Measurements from ENCODE around the gene CCDC91. TPM values are rescaled to one million over a fixed set of nuclear protein-coding genes. Genes with fewer than 3 reads are reported as not detected.

CCDC91 gene
- total and polyA plus RNA-seq, 2 donors (not counting 1 experiment from before 2014, with no cell fraction given) = 23.9 to 47.6 TPM

- H3K9me3 ChIP-seq (ENCODE audit: control insufficient read depth, insufficient read depth, low read depth, low read length) = no peaks in the 10 kb centered on the region
- no peak overlapping the region for H3K27ac ChIP-seq (ENCODE audit: insufficient read depth, low read length)
- DNase-seq (ENCODE audit: low read depth in 2 of 2) = no peak
- TF ChIP-seq, protein P1, sequence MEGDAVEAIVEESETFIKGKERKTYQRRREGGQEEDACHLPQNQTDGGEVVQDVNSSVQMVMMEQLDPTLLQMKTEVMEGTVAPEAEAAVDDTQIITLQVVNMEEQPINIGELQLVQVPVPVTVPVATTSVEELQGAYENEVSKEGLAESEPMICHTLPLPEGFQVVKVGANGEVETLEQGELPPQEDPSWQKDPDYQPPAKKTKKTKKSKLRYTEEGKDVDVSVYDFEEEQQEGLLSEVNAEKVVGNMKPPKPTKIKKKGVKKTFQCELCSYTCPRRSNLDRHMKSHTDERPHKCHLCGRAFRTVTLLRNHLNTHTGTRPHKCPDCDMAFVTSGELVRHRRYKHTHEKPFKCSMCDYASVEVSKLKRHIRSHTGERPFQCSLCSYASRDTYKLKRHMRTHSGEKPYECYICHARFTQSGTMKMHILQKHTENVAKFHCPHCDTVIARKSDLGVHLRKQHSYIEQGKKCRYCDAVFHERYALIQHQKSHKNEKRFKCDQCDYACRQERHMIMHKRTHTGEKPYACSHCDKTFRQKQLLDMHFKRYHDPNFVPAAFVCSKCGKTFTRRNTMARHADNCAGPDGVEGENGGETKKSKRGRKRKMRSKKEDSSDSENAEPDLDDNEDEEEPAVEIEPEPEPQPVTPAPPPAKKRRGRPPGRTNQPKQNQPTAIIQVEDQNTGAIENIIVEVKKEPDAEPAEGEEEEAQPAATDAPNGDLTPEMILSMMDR (conservative IDR thresholded peaks at IDR 0.05 in 1 of 2, IDR thresholded peaks at IDR 0.05 in 1 of 2; ENCODE audit: low read depth in 1 of 2, low read length in 2 of 2) = no peak
- TF ChIP-seq EZH2 (IDR thresholded peaks at IDR 0.05; ENCODE audit: low read length, missing control alignments) = no peak
- H2AFZ ChIP-seq (ENCODE audit: low read length) = no peak overlapping the region
- no peak overlapping the region for H3K4me3 ChIP-seq (replicated peaks in 1 of 4; ENCODE audit: control extremely low read depth in 1 of 4, insufficient read depth in 1 of 4, low read depth in 3 of 4, low read length in 4 of 4)
- no peaks in the 10 kb centered on the region for H3K4me1 ChIP-seq (ENCODE audit: control insufficient read depth, extremely low read depth, insufficient read depth, low read length)
- no peak overlapping the region for H3K9ac ChIP-seq (ENCODE audit: insufficient read depth, low read length)
- no peaks in the 10 kb centered on the region for H3K79me2 ChIP-seq (ENCODE audit: control insufficient read depth, insufficient read depth, low read length)
- no peaks in the 10 kb centered on the region for H3K36me3 ChIP-seq (ENCODE audit: control insufficient read depth, insufficient read depth, low read length)
- no peak overlapping the region for H3K4me2 ChIP-seq (ENCODE audit: extremely low read depth, insufficient read depth, low read length)
- H3K27me3 ChIP-seq (ENCODE audit: control insufficient read depth, insufficient read depth, low read length) = no peaks in the 10 kb centered on the region
- H4K20me1 ChIP-seq (ENCODE audit: control insufficient read depth, extremely low read depth, insufficient read depth, low read length) = no peaks in the 10 kb centered on the region
These were observed 362.2 kb downstream of the CCDC91 start for GRCh38 chr12:28552251-28552970.

DNA sequence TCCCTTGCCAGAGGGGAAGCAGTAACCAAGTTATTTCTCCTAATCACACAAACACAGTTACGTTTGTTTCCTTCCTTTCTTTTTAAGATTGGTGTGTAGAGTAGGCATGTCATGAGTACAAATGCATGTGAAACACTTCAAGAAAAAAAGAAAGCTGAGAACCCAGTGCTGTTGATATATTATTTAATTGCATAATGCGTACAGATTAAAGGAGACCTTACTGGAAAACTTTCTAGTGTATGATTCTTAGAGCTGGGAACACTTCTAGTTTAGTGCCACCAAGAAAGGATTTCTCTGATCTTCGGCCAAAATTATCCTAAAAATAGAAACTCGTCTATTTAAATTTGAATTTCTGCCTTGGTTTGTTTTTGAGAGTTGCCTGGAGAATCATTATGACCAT is 365.5 kb downstream of the CCDC91 start:
- H3K36me3 ChIP-seq (ENCODE audit: control insufficient read depth, insufficient read depth, low read length) = no peaks in the 10 kb centered on the region
- H3K79me2 ChIP-seq (ENCODE audit: control insufficient read depth, insufficient read depth, low read length) = no peaks in the 10 kb centered on the region
- no peak overlapping the region for H3K4me2 ChIP-seq (ENCODE audit: extremely low read depth, insufficient read depth, low read length)
- H2AFZ ChIP-seq (ENCODE audit: low read length) = no peak overlapping the region
- H3K27ac ChIP-seq (ENCODE audit: insufficient read depth, low read length) = no peak overlapping the region
- H3K4me1 ChIP-seq (ENCODE audit: control insufficient read depth, extremely low read depth, insufficient read depth, low read length) = no peaks in the 10 kb centered on the region
- DNase-seq (ENCODE audit: low read depth in 2 of 2) = no peak
- H3K27me3 ChIP-seq (ENCODE audit: control insufficient read depth, insufficient read depth, low read length) = no peaks in the 10 kb centered on the region
- TF ChIP-seq, protein P1 (conservative IDR thresholded peaks at IDR 0.05 in 1 of 2, IDR thresholded peaks at IDR 0.05 in 1 of 2; ENCODE audit: low read depth in 1 of 2, low read length in 2 of 2) = no peak
- TF ChIP-seq EZH2 (IDR thresholded peaks at IDR 0.05; ENCODE audit: low read length, missing control alignments) = no peak
- H3K9ac ChIP-seq (ENCODE audit: insufficient read depth, low read length) = no peak overlapping the region
- H3K9me3 ChIP-seq (ENCODE audit: control insufficient read depth, insufficient read depth, low read depth, low read length) = no peaks in the 10 kb centered on the region
- H3K4me3 ChIP-seq (replicated peaks in 1 of 4; ENCODE audit: control extremely low read depth in 1 of 4, insufficient read depth in 1 of 4, low read depth in 3 of 4, low read length in 4 of 4) = no peak overlapping the region
- H4K20me1 ChIP-seq (ENCODE audit: control insufficient read depth, extremely low read depth, insufficient read depth, low read length) = no peaks in the 10 kb centered on the region

- no peak for DNase-seq (ENCODE audit: low read depth in 2 of 2)
- Histone ChIP-seq H2AFZ (ENCODE audit: low read length) (no peak overlapping the region), H3K4me2 (ENCODE audit: extremely low read depth, insufficient read depth, low read length) (no peak overlapping the region), H3K79me2 (ENCODE audit: control insufficient read depth, insufficient read depth, low read length) (no peaks in the 10 kb centered on the region), H3K4me3 (replicated peaks in 1 of 4; ENCODE audit: control extremely low read depth in 1 of 4, insufficient read depth in 1 of 4, low read depth in 3 of 4, low read length in 4 of 4) (no peak overlapping the region), H3K36me3 (ENCODE audit: control insufficient read depth, insufficient read depth, low read length) (no peaks in the 10 kb centered on the region), H3K27me3 (ENCODE audit: control insufficient read depth, insufficient read depth, low read length) (no peaks in the 10 kb centered on the region), H3K4me1 (ENCODE audit: control insufficient read depth, extremely low read depth, insufficient read depth, low read length) (peaks cover under 1% of the 10 kb centered on the region), H3K9me3 (ENCODE audit: control insufficient read depth, insufficient read depth, low read depth, low read length) (no peaks in the 10 kb centered on the region), H4K20me1 (ENCODE audit: control insufficient read depth, extremely low read depth, insufficient read depth, low read length) (no peaks in the 10 kb centered on the region), H3K9ac (ENCODE audit: insufficient read depth, low read length) (no peak overlapping the region), H3K27ac (ENCODE audit: insufficient read depth, low read length) (no peak overlapping the region)
- TF ChIP-seq, protein P1 (conservative IDR thresholded peaks at IDR 0.05 in 1 of 2, IDR thresholded peaks at IDR 0.05 in 1 of 2; ENCODE audit: low read depth in 1 of 2, low read length in 2 of 2) = no peak
- no peak for TF ChIP-seq EZH2 (IDR thresholded peaks at IDR 0.05; ENCODE audit: low read length, missing control alignments)
These were observed 368.0 kb downstream of the CCDC91 start for GRCh38 chr12:28558250-28558649.

All from fibroblast of lung (primary cell).